Fibroblast of lung (primary cell): ENCODE data around the gene FASTK. TPM values are rescaled to one million over a fixed set of nuclear protein-coding genes. Genes with fewer than 3 reads are reported as not detected.

Experiments
- DNase-seq, 2 donors: peaks; one replicate each; pipeline versions ENCODE4 v3.0.0 to v3.0.0-alpha.2; 2010; ENCODE audit warnings: low read depth in 2 of 2
- H2AFZ ChIP-seq: 2 replicates; pipeline ENCODE4 v1.5.1; 2012; ENCODE audit warnings: low read length, control low read depth, inconsistent platforms
- H3K27ac ChIP-seq: 2 replicates; pipeline ENCODE4 v1.5.1; 2011; ENCODE audit warnings: low read length, control low read depth; ENCODE audit not compliant: insufficient read depth
- H3K27me3 ChIP-seq: 2 replicates; pipeline ENCODE4 v1.5.1; 2011; ENCODE audit warnings: mild to moderate bottlenecking, low read length; ENCODE audit not compliant: control insufficient read depth, insufficient read depth
- H3K36me3 ChIP-seq: 2 replicates; pipeline ENCODE4 v1.5.1; 2011; ENCODE audit warnings: low read length; ENCODE audit not compliant: control insufficient read depth, insufficient read depth
- H3K4me1 ChIP-seq: 2 replicates; pipeline ENCODE4 v1.5.1; 2011; ENCODE audit warnings: low read length; ENCODE audit not compliant: control insufficient read depth, insufficient read depth; ENCODE audit errors: extremely low read depth
- H3K4me2 ChIP-seq: 2 replicates; pipeline ENCODE4 v1.5.1; 2011; ENCODE audit warnings: low read length, control low read depth; ENCODE audit not compliant: insufficient read depth; ENCODE audit errors: extremely low read depth
- H3K4me3 ChIP-seq, 4 experiments: fragments of 200-600 bp in 1 of 4; sonication (generic) in 1 of 4; replicated peaks in 1 of 4; 2 replicates each; pipeline ENCODE4 v1.5.1; 2011 to 2016; ENCODE audit warnings: low read length in 4 of 4, low read depth in 3 of 4, mild to moderate bottlenecking in 3 of 4, control low read depth in 2 of 4, inconsistent platforms in 1 of 4, mixed read lengths in 1 of 4; ENCODE audit not compliant: insufficient read depth in 1 of 4; ENCODE audit errors: control extremely low read depth in 1 of 4
- H3K79me2 ChIP-seq: 2 replicates; pipeline ENCODE4 v1.5.1; 2012; ENCODE audit warnings: mild to moderate bottlenecking, low read length, inconsistent platforms; ENCODE audit not compliant: control insufficient read depth, insufficient read depth
- H3K9ac ChIP-seq: 2 replicates; pipeline ENCODE4 v1.5.1; 2011; ENCODE audit warnings: mild to moderate bottlenecking, low read length, control low read depth; ENCODE audit not compliant: insufficient read depth
- H3K9me3 ChIP-seq: 2 replicates; pipeline ENCODE4 v1.5.1; 2012; ENCODE audit warnings: low read depth, low read length; ENCODE audit not compliant: control insufficient read depth, insufficient read depth
- H4K20me1 ChIP-seq: 2 replicates; pipeline ENCODE4 v1.5.1; 2011; ENCODE audit warnings: low read length; ENCODE audit not compliant: control insufficient read depth, insufficient read depth; ENCODE audit errors: extremely low read depth
- CTCF ChIP-seq, 2 donors: IDR thresholded peaks in 1 of 2; conservative IDR thresholded peaks in 1 of 2; 1 replicate in 1 of 2; 2 replicates in 1 of 2; pipeline ENCODE4 v1.5.1; 2011 to 2012; ENCODE audit warnings: low read length in 2 of 2, control low read depth in 1 of 2, inconsistent platforms in 1 of 2, low read depth in 1 of 2, mild to moderate bottlenecking in 1 of 2
- EZH2 ChIP-seq: IDR thresholded peaks from 2 replicates; pipeline ENCODE4 v1.5.1; 2012; ENCODE audit warnings: low read length, control low read depth, mild to moderate bottlenecking; ENCODE audit errors: missing control alignments
- polyA plus RNA-seq, 2 donors: library from polyadenylated mRNA; depleted of rRNA in 1 of 2; stranded (reverse) in 1 of 2; unstranded in 1 of 2; fragments of >200 nt; gene quantifications; 2 replicates each; pipeline ENCODE4 v1.2.1, GENCODE V29; 2011 to 2012; ENCODE audit warnings: missing spikeins in 1 of 2
- total RNA-seq: library from RNA; depleted of rRNA; stranded (reverse); fragments of >200 nt; gene quantifications from 2 replicates; pipeline ENCODE4 v1.2.1, GENCODE V29; 2014

The FASTK gene
- total and polyA plus RNA-seq, 2 donors (not counting 1 experiment from before 2014, with no cell fraction given): 33.8 to 69.5 TPM

- Histone ChIP-seq H3K27ac (peak overlapping the region; percentile 91), H3K36me3 (peaks cover 16% of the 10 kb centered on the region), H3K79me2 (peaks cover 28% of the 10 kb centered on the region), H4K20me1 (no peaks in the 10 kb centered on the region), H3K4me1 (peaks cover 28% of the 10 kb centered on the region), H3K9me3 (no peaks in the 10 kb centered on the region), H3K4me3 (peak overlapping the region; percentile 28 to 94 (median 78)), H3K27me3 (no peaks in the 10 kb centered on the region), H3K4me2 (peak overlapping the region; percentile 81), H3K9ac (peak overlapping the region; percentile 66), H2AFZ (no peak overlapping the region)
- no peak for TF ChIP-seq EZH2
- TF ChIP-seq CTCF (conservative IDR thresholded peaks at IDR 0.05 in 1 of 2, IDR thresholded peaks at IDR 0.05 in 1 of 2; ENCODE audit: low read depth in 1 of 2, low read length in 2 of 2): no peak
- DNase-seq: peak in 1 of 2 donors; percentile 34
Measured at GRCh38 chr7:151081170-151082101, 827 bp upstream of the FASTK start.

- peaks cover 24% of the 10 kb centered on the region for H3K4me1 ChIP-seq
- no peaks in the 10 kb centered on the region for H4K20me1 ChIP-seq
- no peak for TF ChIP-seq EZH2
- TF ChIP-seq CTCF (conservative IDR thresholded peaks at IDR 0.05 in 1 of 2, IDR thresholded peaks at IDR 0.05 in 1 of 2; ENCODE audit: low read depth in 1 of 2, low read length in 2 of 2): no peak
- H2AFZ ChIP-seq: peak overlapping the region; percentile 21
- H3K27ac ChIP-seq: peak overlapping the region; percentile 91
- H3K79me2 ChIP-seq: peaks cover 28% of the 10 kb centered on the region
- H3K4me3 ChIP-seq: peak overlapping the region; percentile 72 to 95 (median 94)
- peak overlapping the region; percentile 87 for H3K9ac ChIP-seq
- H3K9me3 ChIP-seq: no peaks in the 10 kb centered on the region
- H3K36me3 ChIP-seq: peaks cover 23% of the 10 kb centered on the region
- H3K27me3 ChIP-seq: no peaks in the 10 kb centered on the region
- peak overlapping the region; percentile 86 for H3K4me2 ChIP-seq
- peak in 1 of 2 donors; percentile 37 for DNase-seq
Measured at GRCh38 chr7:151080067-151080521, 515 bp downstream of the FASTK start.

GRCh38 chr7:151079199-151079910, 1.3 kb downstream of the FASTK start:
- no peak for TF ChIP-seq CTCF (conservative IDR thresholded peaks at IDR 0.05 in 1 of 2, IDR thresholded peaks at IDR 0.05 in 1 of 2; ENCODE audit: low read depth in 1 of 2, low read length in 2 of 2)
- TF ChIP-seq EZH2: no peak
- H3K4me2 ChIP-seq: peak overlapping the region; percentile 86
- peaks cover 28% of the 10 kb centered on the region for H3K79me2 ChIP-seq
- no peak for DNase-seq
- H3K27ac ChIP-seq: peak overlapping the region; percentile 91
- no peaks in the 10 kb centered on the region for H4K20me1 ChIP-seq
- H3K4me3 ChIP-seq: peak overlapping the region; percentile 72 to 95 (median 94)
- no peaks in the 10 kb centered on the region for H3K27me3 ChIP-seq
- no peaks in the 10 kb centered on the region for H3K9me3 ChIP-seq
- H3K36me3 ChIP-seq: peaks cover 27% of the 10 kb centered on the region
- peak overlapping the region; percentile 87 for H3K9ac ChIP-seq
- no peak overlapping the region for H2AFZ ChIP-seq
- peaks cover 24% of the 10 kb centered on the region for H3K4me1 ChIP-seq
